ENCODE data around the gene POLDIP3.
"Not testable (repeated sequence)": the region's sequence is repeated elsewhere in the genome, so short reads cannot be mapped to it uniquely, and the experiment has no call there.

The POLDIP3 gene

GRCh38 chr22:42620084-42620483 is 5.4 kb upstream of the POLDIP3 start:
- TF ChIP-seq CTCF (conservative IDR thresholded peaks at IDR 0.05; ENCODE audit: low read depth) = no peak
- H3K27ac ChIP-seq = peak overlapping the region; percentile 100
- no peak for DNase-seq (ENCODE audit: low spot score)
- ChIA-PET CTCF (interaction anchor here (2.0 kb wide), 1 partner anchor 11 kb away, joined by 6 read pairs; no protein-coding TSS in a partner anchor), POLR2A (ENCODE audit: low non-redundant PET) (no interaction called here)

- TF ChIP-seq CTCF (conservative IDR thresholded peaks at IDR 0.05; ENCODE audit: low read depth) = no peak
- no peak for DNase-seq (ENCODE audit: low spot score)
- H3K27ac ChIP-seq = peak overlapping the region; percentile 100
- ChIA-PET POLR2A (ENCODE audit: low non-redundant PET) (no interaction called here), CTCF (no interaction called here)
Observed at GRCh38 chr22:42619261-42620063, 4.8 kb upstream of the POLDIP3 start.

GRCh38 chr22:42617155-42617983 is 2.7 kb upstream of the POLDIP3 start:
- no peak for DNase-seq (ENCODE audit: low spot score)
- H3K27ac ChIP-seq = peak overlapping the region; percentile 100
- TF ChIP-seq CTCF (conservative IDR thresholded peaks at IDR 0.05; ENCODE audit: low read depth) = no peak
- ChIA-PET CTCF (no interaction called here), POLR2A (ENCODE audit: low non-redundant PET) (no interaction called here)

GRCh38 chr22:42615860-42616175 is 1.1 kb upstream of the POLDIP3 start:
- CTCF ChIA-PET = interaction anchor here (0.7 kb wide), 1 partner anchor 73 kb away, joined by 3 read pairs; no protein-coding TSS in a partner anchor

GRCh38 chr22:42615092-42615859 is 593 bp upstream of the POLDIP3 start:
- peak; percentile 82 for DNase-seq (ENCODE audit: low spot score)
- ChIA-PET CTCF (interaction anchor here (0.6 to 0.7 kb wide), 3 partner anchors 73 to 267 kb away, joined by 3 to 5 read pairs (median 3); no protein-coding TSS in a partner anchor), POLR2A (ENCODE audit: low non-redundant PET) (interaction anchor here (0.6 kb wide), 3 partner anchors 54 to 537 kb away, joined by 3 to 4 read pairs (median 3); no protein-coding TSS in a partner anchor)
- TF ChIP-seq CTCF (conservative IDR thresholded peaks at IDR 0.05; ENCODE audit: low read depth) = no peak
- peak overlapping the region; percentile 100 for H3K27ac ChIP-seq

More at GRCh38 chr22:42615860-42616175, 1.1 kb upstream of the POLDIP3 start:
- H3K27ac ChIP-seq = peak overlapping the region; percentile 100
- DNase-seq (ENCODE audit: low spot score); POLR2A ChIA-PET (ENCODE audit: low non-redundant PET): not testable (repeated sequence)

- CTCF ChIA-PET = interaction anchor here (0.8 kb wide), 1 partner anchor 34 kb away, joined by 3 read pairs; no protein-coding TSS in a partner anchor
- TF ChIP-seq CTCF (conservative IDR thresholded peaks at IDR 0.05; ENCODE audit: low read depth) = no peak
- H3K27ac ChIP-seq = peak overlapping the region; percentile 100
- POLR2A ChIA-PET (ENCODE audit: low non-redundant PET) = no interaction called here
- DNase-seq (ENCODE audit: low spot score) = no peak
Observed at GRCh38 chr22:42613872-42614301, 796 bp downstream of the POLDIP3 start.
